Activated T-cell treated with anti-CD3 and anti-CD28 coated beads for 48 hours (primary cell): Measurements from ENCODE around the gene RWDD1.

Experiments used
- DNase-seq: peaks from one replicate; pipeline ENCODE4 v3.0.0-alpha.2; 2020; ENCODE audit warnings: low read depth

RWDD1 gene

DNA sequence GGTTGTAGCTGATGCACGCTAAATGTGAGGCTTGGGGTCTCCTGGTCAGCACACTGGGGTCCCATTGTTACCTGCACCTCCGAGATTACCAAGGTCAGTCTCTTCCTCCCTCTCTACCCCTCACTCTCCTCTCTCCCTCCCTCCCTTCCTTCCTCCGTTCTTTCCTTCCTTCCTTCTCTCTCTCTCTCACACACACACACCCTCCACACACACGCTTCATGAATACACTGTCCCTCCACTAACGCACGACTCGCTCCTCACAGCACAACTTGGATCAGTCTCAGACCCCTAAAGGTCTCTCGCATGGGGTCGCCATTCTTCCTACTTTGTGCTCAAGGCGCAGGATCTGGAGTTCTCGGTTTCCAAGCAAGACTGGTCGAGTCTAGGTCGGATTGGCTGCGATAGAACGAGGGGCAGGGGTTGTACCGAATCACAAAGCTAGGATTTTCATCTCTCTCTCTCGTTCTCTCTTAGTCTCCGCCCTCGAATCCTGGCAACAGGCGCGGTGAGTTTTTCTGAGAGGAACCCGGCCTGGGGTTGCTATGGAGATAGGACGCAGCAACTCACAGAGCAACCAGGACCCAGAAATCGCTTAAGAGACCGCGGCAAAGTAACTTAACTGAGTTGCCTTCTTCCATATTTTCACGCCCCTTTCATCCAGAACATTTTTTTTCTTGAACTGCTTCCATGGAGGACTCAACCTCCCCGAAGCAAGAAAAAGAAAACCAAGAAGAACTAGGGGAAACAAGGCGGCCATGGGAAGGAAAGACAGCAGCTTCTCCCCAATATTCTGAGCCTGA is 44.8 kb downstream of the RWDD1 start, which contains the start of gene RSPH4A:
RSPH4A (plus strand) TSS at position 543 of the 800 bp plus-strand sequence; CDS start at position 688, 145 bp downstream.
- peak; percentile 49 for DNase-seq

- DNase-seq: peak; percentile 7
These were observed 45.4 kb downstream of the RWDD1 start for GRCh38 chr6:116616737-116617053.

DNA sequence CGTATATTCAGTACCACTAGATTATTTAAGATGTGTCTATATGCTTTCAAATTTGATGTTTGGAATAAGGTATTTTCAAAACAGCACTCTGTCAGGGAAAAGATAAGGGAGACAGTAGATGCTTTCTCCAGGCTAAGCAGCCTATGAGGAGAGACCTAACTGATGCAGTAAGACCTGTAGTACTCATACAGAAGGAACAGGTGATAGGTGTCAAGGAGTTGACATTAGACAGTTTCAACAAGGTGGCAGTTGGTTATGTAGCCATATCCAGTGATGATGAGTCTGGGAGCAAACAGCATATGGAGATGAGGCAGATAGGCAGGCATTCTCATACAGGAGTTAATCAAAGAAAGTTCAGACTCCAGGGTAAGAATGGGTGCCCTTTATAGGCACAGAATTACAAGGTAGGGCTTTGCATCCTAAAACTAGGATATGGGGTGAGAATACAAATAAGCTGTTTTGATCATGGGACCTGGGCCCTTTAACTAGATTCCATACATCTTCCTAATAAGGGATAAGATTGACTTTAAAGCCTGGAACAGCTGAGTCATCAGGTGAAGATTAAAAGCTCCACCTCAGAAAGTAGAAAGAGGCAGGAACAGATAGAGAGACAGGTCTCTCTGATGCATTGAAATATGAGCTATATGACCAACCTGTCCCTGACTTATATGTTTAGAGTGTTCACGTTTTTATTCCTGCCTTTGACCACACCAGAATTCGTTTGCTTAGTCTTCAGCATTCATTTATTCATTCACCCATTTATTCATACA is 52.9 kb downstream of the RWDD1 start:
- DNase-seq: no peak

DNA sequence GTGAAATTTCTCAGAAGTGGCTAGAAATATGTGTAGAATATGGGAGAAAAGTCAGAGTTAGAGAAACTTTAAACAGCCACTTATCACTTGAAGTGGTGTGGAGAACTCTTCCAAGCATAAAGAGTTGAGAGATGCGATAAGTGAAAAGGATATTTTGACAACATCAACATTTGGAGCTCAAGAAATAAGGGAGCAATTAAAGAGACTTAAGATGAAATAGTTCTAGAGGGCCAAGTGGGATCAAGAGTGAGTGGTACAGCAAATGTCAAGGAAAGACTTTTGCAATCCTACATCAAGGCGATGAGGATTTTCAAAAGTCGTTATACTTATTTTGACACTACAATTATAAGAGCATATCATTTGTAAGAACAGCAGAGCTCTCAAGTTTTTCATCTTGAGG is 54.6 kb downstream of the RWDD1 start:
- DNase-seq: no peak

- DNase-seq: no peak
These were observed 58.3 kb downstream of the RWDD1 start for GRCh38 chr6:116629563-116629981.

DNA sequence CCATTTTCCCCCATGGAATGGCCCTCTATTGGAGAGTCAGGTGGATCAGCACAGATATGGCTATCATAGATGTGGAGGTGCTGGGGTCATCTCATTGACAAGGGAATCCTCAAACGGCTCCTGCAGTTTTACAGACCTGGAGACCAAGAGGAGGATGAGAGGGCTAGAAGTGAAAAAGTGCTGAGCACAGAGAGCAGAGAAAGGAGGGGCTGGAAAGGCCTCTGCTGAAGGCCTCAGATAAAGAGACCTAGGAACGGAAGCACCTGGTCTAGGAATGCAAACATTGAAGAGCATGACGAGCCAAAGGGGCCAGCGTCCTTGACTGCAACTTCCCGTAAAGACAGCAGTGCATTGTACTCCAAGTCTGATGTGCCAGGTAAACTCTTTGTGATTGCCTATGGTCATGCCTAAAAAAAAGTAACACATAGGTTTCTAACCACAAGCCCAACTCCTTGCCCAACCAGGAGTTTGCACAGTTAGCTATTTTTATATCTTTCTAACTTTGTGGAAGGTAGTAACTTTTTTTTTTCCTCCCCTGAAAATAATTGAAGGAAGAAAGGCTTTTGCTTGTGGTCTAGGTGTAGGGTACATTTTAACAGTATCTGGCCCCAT is 60.2 kb downstream of the RWDD1 start:
- DNase-seq: no peak

- DNase-seq: no peak
These were observed 62.4 kb downstream of the RWDD1 start for GRCh38 chr6:116633685-116634084.
